ENCODE measurements around the gene MACROD1. TPM values are rescaled to one million over a fixed set of nuclear protein-coding genes. Genes with fewer than 3 reads are reported as not detected.

Gene MACROD1
- total RNA-seq, 1 donor from 2014 or later = 39.4 TPM

DNA sequence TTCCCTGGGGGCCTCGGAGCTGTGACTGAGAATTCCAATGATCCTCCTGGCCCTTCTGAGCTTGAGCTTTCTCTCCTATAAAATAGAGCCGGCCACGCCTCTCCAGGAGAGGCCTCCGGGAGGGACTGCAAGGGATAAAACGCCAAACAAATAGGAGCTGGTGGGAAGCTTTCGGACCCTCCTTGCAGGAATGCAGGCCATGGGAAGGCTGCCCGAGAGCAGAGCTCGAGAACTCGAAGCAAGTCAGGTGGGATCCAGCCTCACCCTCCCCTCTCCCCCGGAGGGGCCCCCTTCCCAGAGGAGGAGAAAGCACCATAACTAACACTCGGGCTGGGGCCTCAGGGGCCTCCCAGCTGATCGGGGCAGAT, 95.6 kb downstream of the MACROD1 start:
- Mint-ChIP-seq H3K36me3 (no peaks in the 10 kb centered on the region), H3K4me3 (peak overlapping the region; percentile 48), H3K4me1 (peaks cover 48% of the 10 kb centered on the region), H3K27me3 (ENCODE audit: low read depth) (peaks cover 2% of the 10 kb centered on the region), H3K9me3 (no peaks in the 10 kb centered on the region), H3K27ac (peak overlapping the region; percentile 83)
- TF ChIP-seq CTCF (IDR thresholded peaks at IDR 0.05; ENCODE audit: unreplicated experiment) = no peak
- DNase-seq (ENCODE audit: low spot score in 2 of 2, unreplicated experiment in 2 of 2) = peak; percentile 45 to 65

DNA sequence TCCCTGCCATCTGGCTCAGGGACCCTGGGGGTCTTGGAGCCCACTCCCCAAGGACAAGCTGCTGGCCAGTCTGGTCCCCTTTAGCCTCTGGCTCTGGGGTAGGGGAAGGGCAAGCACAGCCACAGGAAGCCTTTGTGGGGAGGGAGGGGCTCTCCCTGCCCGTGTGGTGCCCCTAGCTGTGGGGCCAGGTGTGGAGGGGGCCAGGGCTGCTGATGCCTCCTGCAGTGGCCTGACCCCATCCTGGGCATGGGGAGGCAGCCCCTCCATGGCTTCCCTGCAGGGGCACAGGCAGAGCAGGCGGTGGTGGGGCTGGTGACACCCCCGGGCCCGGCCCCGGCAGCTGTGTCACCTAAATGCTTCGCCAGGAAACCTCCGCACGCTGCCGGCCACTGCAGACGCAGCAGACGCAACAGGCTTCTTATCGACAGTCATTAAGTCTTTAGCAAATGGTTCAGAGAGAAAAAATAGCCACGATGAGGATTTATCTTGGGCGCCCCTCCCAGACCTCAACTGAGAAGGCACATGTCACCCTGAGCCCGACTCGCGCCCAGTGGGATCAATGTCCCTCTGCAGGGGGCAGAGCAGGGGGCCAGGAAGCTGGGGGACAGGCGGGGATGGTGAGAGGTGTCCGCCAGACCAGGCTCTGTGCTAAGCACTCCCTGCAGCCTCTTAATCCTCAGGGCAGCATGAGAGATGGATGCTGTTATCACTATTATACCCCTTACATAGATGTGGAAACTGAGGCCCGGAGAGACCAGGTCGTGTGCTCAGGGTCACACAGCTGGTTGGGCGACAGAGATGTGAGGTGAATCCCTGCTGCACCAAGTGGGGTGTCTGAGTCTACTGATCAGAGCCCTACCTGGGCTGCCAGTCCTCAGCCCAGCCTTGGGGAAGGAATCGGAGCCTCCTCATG, 96.3 kb downstream of the MACROD1 start:
- Mint-ChIP-seq H3K27me3 (ENCODE audit: low read depth) (peaks cover 6% of the 10 kb centered on the region), H3K36me3 (no peaks in the 10 kb centered on the region), H3K27ac (peak overlapping the region; percentile 83), H3K4me3 (peak overlapping the region; percentile 48), H3K9me3 (no peaks in the 10 kb centered on the region), H3K4me1 (peaks cover 51% of the 10 kb centered on the region)
- DNase-seq (ENCODE audit: low spot score in 2 of 2, unreplicated experiment in 2 of 2) = no peak
- TF ChIP-seq CTCF (IDR thresholded peaks at IDR 0.05; ENCODE audit: unreplicated experiment) = no peak

DNA sequence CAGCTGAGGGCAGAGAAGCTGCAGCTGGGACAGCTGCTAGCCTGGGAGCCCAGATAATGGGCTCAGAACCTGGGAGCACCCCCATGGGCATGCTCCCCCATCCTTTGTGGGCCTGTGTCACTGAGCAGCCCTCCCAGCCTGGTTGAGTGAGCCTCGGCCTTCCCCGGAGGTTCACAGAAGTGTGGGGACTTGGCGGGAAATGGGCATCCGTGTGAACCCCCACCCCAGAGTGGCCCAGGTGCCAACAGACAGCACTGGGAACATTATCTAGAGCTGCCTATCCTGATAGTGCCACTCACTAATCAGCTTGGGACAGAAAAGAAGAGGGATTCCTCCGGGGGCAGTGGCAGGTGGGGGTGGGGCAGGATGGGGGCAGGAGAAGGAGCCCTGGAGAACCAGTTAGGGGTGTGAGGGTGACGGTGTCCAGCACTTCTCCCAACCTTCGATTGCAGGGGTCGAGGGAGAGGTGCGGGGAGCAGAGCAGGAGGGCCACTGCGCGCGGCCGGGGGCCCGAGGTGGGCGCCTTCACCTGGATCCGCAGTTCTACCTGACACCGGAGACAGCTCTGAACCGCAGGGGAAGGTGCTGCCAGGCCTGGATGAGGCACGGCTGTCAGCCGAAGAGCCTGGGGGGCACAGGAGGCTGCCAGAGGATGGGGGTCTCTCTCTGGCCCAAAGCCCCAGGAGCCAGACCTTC, 97.1 kb downstream of the MACROD1 start:
- peaks cover 8% of the 10 kb centered on the region for H3K27me3 Mint-ChIP-seq (ENCODE audit: low read depth)

GRCh38 chr11:64067230-64067993, 98.5 kb downstream of the MACROD1 start:
- DNase-seq (ENCODE audit: low spot score in 2 of 2, unreplicated experiment in 2 of 2) = no peak
- no peak overlapping the region for H3K4me3 Mint-ChIP-seq
- H3K27ac Mint-ChIP-seq = no peak overlapping the region
- TF ChIP-seq CTCF (IDR thresholded peaks at IDR 0.05; ENCODE audit: unreplicated experiment) = no peak
- H3K36me3 Mint-ChIP-seq = no peaks in the 10 kb centered on the region
- H3K4me1 Mint-ChIP-seq = peaks cover 56% of the 10 kb centered on the region
- H3K27me3 Mint-ChIP-seq (ENCODE audit: low read depth) = peaks cover 17% of the 10 kb centered on the region
- no peaks in the 10 kb centered on the region for H3K9me3 Mint-ChIP-seq

More for the DNA sequence above, 97.1 kb downstream of the MACROD1 start:
- no peak for DNase-seq (ENCODE audit: low spot score in 2 of 2, unreplicated experiment in 2 of 2)
- H3K9me3 Mint-ChIP-seq = no peaks in the 10 kb centered on the region
- TF ChIP-seq CTCF (IDR thresholded peaks at IDR 0.05; ENCODE audit: unreplicated experiment) = no peak
- H3K36me3 Mint-ChIP-seq = no peaks in the 10 kb centered on the region
- peak overlapping the region; percentile 67 for H3K27ac Mint-ChIP-seq
- peaks cover 53% of the 10 kb centered on the region for H3K4me1 Mint-ChIP-seq
- no peak overlapping the region for H3K4me3 Mint-ChIP-seq

DNA sequence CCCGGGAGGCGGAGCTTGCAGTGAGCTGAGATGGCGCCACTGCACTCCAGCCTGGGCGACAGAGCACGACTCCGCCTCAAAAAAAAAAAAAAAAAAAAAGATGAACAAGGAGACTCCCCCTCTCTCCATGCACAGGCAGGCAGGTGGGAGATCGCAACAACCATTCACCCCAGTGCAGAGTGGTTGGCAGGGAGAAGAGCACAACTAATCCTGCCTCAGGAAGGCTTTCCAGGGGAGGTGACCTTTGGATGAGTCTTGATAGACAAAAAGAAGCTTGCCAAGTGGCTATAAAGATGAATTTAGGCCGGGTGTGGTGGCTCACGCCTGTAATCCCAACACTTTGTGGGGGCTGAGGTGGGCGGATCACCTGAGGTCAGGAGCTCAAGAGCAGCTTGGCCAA, 100.2 kb downstream of the MACROD1 start:
- Mint-ChIP-seq H3K27ac (no peak overlapping the region), H3K36me3 (no peaks in the 10 kb centered on the region), H3K4me3 (no peak overlapping the region), H3K4me1 (peaks cover 53% of the 10 kb centered on the region), H3K9me3 (no peaks in the 10 kb centered on the region), H3K27me3 (ENCODE audit: low read depth) (peaks cover 20% of the 10 kb centered on the region)
- TF ChIP-seq CTCF (IDR thresholded peaks at IDR 0.05; ENCODE audit: unreplicated experiment) = no peak
- no peak for DNase-seq (ENCODE audit: low spot score in 2 of 2, unreplicated experiment in 2 of 2)

Data from mesothelial cell of epicardium (in vitro differentiated cells).